HepG2 (cell line): ENCODE measurements around the gene CFAP43. TPM values are rescaled to one million over a fixed set of nuclear protein-coding genes. Genes with fewer than 3 reads are reported as not detected.
A peak's percentile ranks its signal among the peaks of the same experiment; 100 is the strongest.

ENCODE experiments used
- AGO2 ChIP-seq: fragments of 200-400 bp; formaldehyde crosslinking; optimal IDR thresholded peaks from 2 replicates; pipeline ENCODE3; 2017; ENCODE audit warnings: mild to moderate bottlenecking, low read depth, low read length, moderate library complexity
- ATF2 ChIP-seq: sonication (generic); formaldehyde crosslinking; IDR thresholded peaks from 2 replicates; pipeline ENCODE4 v1.4.0; 2020; ENCODE audit warnings: missing genetic modification reagents
- GTF2F1 ChIP-seq: fragments of 150-350 bp; IDR thresholded peaks from 2 replicates; pipeline ENCODE4 v1.6.1; 2014; ENCODE audit warnings: low read length
- HNRNPUL1 ChIP-seq: fragments of 200-400 bp; formaldehyde crosslinking; IDR thresholded peaks from 2 replicates; pipeline ENCODE4 v1.6.1; 2017; ENCODE audit warnings: low read depth, mild to moderate bottlenecking, low read length, moderate library complexity
- KDM1A ChIP-seq: IDR thresholded peaks from 2 replicates; pipeline ENCODE4 v1.6.1; 2016; ENCODE audit warnings: missing compliant biosample characterization
- MEIS2 ChIP-seq: sonication (generic); formaldehyde crosslinking; IDR thresholded peaks from 2 replicates; pipeline ENCODE4 v1.9.0; 2021; ENCODE audit warnings: mild to moderate bottlenecking, missing genetic modification reagents
- SUZ12 ChIP-seq: fragments of 150-350 bp; IDR thresholded peaks from 2 replicates; pipeline ENCODE4 v1.6.1; 2014; ENCODE audit warnings: low read depth, low read length
- TAF15 ChIP-seq: fragments of 200-400 bp; formaldehyde crosslinking; IDR thresholded peaks from one replicate; pipeline ENCODE4 v1.6.1; 2018; ENCODE audit warnings: mild to moderate bottlenecking, low read depth, low read length; ENCODE audit not compliant: poor library complexity, severe bottlenecking
- ZNF318 ChIP-seq: sonication (generic); formaldehyde crosslinking; IDR thresholded peaks from 2 replicates; pipeline ENCODE4 v1.4.0; 2020; ENCODE audit warnings: mild to moderate bottlenecking, missing genetic modification reagents
- ZNF451 ChIP-seq: sonication (generic); formaldehyde crosslinking; IDR thresholded peaks from 2 replicates; pipeline ENCODE4 v1.5.0; 2020; ENCODE audit warnings: mild to moderate bottlenecking, missing genetic modification reagents
- ZNF687 ChIP-seq: sonication (generic); formaldehyde crosslinking; IDR thresholded peaks from 2 replicates; pipeline ENCODE4 v1.5.1; 2020; ENCODE audit warnings: mild to moderate bottlenecking, missing genetic modification reagents, moderate library complexity
- ZNF839 ChIP-seq: sonication (generic); formaldehyde crosslinking; IDR thresholded peaks from 2 replicates; pipeline ENCODE4 v1.4.0; 2020; ENCODE audit warnings: missing genetic modification reagents, mild to moderate bottlenecking, borderline replicate concordance
- ZSCAN5A ChIP-seq: sonication (generic); formaldehyde crosslinking; IDR thresholded peaks from 2 replicates; pipeline ENCODE4 v1.8.0; 2022; ENCODE audit warnings: mild to moderate bottlenecking, missing genetic modification reagents, borderline replicate concordance
- polyA plus RNA-seq, 8 experiments: library from polyadenylated mRNA; depleted of rRNA in 3 of 8; stranded (reverse) in 7 of 8; unstranded in 1 of 8; fragments of >200 nt; fragmentation: Illumina TruSeq in 4 of 8; extraction: Trizol in 4 of 8; gene quantifications; 2 replicates each; pipeline versions ENCODE4 v1.2.1 to v1.2.3, GENCODE V29; 2011 to 2016; ENCODE audit warnings: low read depth in 4 of 8, missing spikeins in 1 of 8, mixed read lengths in 1 of 8; ENCODE audit not compliant: insufficient read depth in 1 of 8
- total RNA-seq, 5 experiments: library from RNA; depleted of rRNA; stranded (reverse); fragments of >200 nt; fragmentation: Illumina TruSeq; extraction: Trizol; gene quantifications; 2 replicates each; pipeline ENCODE4 v1.2.3, GENCODE V29; 2016; ENCODE audit warnings: low read depth in 1 of 5

CFAP43 gene
- total and polyA plus RNA-seq, 2 of the 13 experiments (the other 11 are each of a cell fraction or from before 2014, with no cell fraction given) = 0.24 to 0.38 TPM

- TF ChIP-seq ATF2 (CRISPR knock-in tag) (no peak), ZNF318 (CRISPR knock-in tag) (no peak), AGO2 (peak; percentile 99), ZNF687 (peak; percentile 46; the same call in 1 of the 2 replicates), ZNF839 (CRISPR knock-in tag) (no peak), KDM1A (CRISPR knock-in tag) (no peak), HNRNPUL1 (no peak), ZSCAN5A (CRISPR knock-in tag) (no peak), TAF15 (peak; percentile 38), SUZ12 (no peak), MEIS2 (CRISPR knock-in tag) (no peak), GTF2F1 (no peak), ZNF451 (CRISPR knock-in tag) (no peak)
Observed at GRCh38 chr10:104268713-104269645, 36.8 kb upstream of the CFAP43 start, which contains the start of gene GSTO2 (continued).
